ENCODE data around the gene QRSL1.
"Not testable (repeated sequence)": the region's sequence is repeated elsewhere in the genome, so short reads cannot be mapped to it uniquely, and the experiment has no call there.

The QRSL1 gene

DNA sequence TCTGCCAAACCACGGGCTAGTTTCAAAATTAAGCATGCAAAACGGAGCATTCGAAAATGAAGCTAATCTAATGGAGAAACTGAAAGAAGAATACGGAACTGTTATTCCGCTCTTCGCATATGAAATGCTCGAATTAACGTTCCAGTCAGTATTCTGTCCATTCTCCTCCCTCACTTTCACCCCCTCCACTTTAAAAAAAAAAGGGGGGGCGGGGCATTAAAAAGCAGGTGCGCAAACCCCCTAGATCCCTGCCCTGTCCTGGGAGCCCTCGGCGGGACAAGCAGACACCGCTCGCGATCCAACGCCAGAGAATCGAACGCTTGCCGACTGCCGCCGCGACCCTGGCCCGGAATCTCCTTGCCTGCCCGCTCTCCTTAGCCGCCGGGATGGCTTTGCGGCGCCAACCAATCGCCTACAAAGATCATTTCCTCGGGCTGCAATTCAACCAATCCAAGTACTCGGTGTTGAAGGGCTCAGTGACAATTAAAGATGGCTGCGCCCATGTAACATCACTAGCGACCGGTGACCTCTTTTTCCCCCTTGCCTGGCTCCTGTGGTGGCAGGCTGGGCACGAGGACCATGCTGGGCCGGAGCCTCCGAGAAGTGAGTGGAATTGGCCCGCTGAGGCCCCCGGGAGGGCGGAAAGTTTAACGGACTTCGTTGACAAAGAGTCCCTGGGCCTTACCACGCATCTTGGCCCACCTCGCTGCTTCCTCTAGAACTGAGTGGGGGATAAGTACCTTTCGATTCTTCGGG lies at the start of gene QRSL1, which contains the start of gene RTN4IP1:
QRSL1 (plus strand) TSS at position 476 of the 756 bp plus-strand sequence; CDS start at position 580, 104 bp downstream.
RTN4IP1 (minus strand) TSS at position 396 of the 756 bp plus-strand sequence. CDS start 477 bp downstream, outside the sequence.
- peak; percentile 97 for DNase-seq

- no peak for DNase-seq
Observed at GRCh38 chr6:106581468-106581867, 47.9 kb upstream of the QRSL1 start.

- DNase-seq, result no peak
Observed at GRCh38 chr6:106586815-106587415, 42.5 kb upstream of the QRSL1 start.

DNA sequence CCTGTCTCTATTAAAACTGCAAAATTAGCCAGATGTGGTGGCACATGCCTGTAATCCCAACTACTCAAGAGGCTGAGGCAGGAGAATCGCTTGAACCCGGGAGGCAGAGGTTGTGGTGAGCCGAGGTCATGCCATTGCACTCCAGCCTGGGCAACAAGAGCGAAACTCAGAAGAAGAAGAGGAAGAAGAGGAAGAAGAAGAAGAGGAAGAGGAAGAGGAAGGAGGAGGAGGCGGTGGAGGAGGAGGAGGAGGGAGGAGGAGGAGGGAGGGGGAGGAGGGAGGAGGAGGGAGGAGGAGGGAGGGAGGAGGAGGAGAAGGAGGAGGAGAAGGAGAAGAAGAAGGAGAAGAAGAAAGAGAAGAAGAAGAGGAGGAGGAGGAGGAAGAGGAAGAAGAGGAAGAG lies 40.4 kb upstream of the QRSL1 start:
- not testable (repeated sequence) for DNase-seq

- peak; percentile 59 for DNase-seq
Observed at GRCh38 chr6:106591111-106591825, 38.1 kb upstream of the QRSL1 start.

DNA sequence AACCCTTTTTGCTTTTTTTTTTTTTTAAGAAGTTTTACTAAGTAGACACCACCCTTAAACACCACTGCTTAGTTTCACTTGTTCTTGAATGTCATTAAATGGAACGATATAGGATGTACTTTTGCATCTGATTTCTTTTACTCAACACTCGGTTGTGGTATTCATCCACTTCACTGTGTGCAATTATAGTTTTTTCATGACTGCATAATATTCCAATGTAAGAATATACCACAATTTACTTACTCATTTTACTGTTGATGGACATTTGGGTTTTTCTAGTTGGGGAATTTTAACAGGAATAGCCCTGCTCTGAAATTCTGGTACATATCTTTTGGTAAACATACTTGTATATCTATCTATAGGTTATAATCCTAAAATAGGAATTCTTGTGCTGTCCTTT lies 29.9 kb upstream of the QRSL1 start:
- DNase-seq, result no peak

DNA sequence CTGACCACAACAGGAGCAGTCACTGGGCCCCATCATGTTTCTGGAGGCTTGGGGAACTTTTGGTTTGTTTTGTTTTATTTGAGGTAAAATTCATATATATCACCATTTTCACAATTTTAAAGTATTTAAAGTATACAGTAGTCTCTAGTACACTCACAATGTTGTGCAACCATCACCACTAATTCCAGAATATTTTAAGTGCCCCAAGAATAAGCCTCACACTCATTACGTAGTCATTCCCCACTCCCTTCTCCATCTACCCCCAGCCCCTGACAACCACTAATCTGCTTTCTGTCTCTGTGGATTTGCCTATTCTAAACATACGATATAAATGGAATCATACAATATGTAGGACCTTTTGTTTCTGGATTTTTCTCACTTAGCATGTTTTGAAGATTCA lies 29.0 kb upstream of the QRSL1 start:
- no peak for DNase-seq

DNA sequence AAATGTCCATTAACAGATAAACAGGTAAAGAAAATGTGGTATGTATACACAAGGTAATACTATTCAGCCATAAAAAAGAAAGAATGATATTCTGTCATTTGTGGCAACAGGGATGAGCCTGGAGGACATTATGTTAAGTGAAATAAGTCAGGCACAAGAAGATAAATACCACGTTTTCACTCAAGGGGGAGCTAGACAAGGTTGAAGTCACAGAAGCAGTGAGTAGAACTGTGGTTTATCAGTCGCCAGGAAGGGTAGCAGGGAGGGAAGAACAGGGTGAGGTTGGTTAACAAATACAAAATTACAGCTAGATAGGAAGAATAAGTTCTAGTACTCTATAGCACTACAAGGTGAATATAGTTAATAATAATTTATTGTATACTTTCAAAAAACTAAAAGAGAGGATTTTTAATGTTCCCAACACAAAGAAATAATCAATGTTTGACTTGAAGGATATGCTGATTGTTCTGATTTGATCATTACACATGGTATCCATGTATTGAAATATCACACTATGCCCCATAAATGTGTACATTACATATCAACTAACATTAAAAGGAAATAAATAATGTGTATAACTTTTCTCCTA lies 21.2 kb upstream of the QRSL1 start:
- DNase-seq, result peak; percentile 87

- DNase-seq, result peak; percentile 57
Observed at GRCh38 chr6:106609699-106610098, 19.7 kb upstream of the QRSL1 start.

- no peak for DNase-seq
Observed at GRCh38 chr6:106611030-106611429, 18.3 kb upstream of the QRSL1 start.

GRCh38 chr6:106612671-106613416 lies 16.5 kb upstream of the QRSL1 start:
- DNase-seq, result no peak

- no peak for DNase-seq
Observed at GRCh38 chr6:106613590-106613989, 15.8 kb upstream of the QRSL1 start.

GRCh38 chr6:106614166-106614565 lies 15.2 kb upstream of the QRSL1 start:
- DNase-seq, result no peak

DNA sequence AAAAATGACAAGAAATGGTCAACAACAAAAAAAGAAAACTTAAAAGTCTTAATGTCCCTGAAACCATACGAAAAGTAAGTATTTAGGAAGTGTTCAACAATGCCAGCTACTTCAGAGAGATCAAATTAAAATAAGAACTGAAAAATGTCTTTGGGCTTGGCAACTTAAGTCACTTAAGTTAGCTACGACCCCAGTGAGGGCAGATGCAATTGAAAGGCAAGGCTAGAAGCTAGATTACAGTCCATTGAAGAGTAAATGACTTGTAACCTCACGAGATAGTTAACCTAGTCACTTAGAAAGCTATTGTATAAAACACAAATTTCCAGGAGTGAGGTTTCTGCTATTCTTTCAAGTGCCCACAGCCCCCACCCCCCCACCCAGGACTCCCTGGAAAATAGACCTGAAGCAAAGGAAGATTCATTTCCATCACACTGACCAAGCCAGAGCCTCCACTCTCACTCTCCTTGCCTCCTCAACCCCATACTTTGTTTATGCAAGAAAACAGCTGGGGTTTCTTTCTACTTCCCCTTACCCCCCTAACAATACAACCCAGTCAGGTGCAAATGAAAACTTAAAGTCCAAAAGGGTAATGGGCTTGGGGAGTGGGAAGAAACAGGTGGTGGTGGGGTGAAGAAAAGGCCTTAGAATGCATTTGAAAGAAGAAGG lies 14.7 kb upstream of the QRSL1 start:
- DNase-seq, result no peak

DNA sequence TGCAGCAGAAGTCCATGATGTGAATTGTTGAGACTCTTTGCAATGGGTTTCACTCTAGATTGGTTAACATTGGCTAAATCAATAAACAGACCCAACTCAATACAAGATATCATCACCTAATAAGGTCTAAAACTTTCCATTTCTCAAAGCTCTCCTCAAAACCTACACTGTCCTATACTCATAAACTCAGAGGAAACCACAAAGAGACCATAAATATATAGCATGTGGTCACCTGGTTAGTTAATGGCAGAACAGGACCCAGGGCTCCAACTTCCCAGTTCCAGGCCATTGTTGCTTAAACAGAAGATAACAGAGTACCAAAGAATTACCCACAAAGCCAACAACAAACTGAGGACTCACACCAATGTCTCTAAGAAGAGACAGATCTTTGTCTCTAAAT lies 12.1 kb upstream of the QRSL1 start:
- DNase-seq, result no peak

- DNase-seq, result no peak
Observed at GRCh38 chr6:106617857-106618256, 11.5 kb upstream of the QRSL1 start.

DNA sequence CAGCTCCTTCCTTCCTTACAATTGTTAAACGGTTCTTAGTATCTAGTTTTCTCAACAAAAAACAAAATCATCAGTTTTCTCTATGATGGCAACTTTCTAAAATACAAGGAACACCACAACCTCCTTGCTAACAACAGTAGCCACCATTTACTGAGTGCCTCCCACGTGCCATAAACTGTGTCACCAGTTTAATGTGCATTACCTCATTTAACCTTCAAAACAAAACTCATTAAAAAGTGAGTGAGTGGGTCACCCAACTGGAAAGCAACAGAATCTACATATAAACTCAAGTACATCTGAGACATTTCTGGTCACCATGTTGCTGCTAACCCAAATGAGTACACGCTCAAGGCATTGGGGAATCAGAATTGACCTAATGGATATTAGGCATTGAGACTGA lies 11.1 kb upstream of the QRSL1 start:
- no peak for DNase-seq

GRCh38 chr6:106619223-106619622 lies 10.2 kb upstream of the QRSL1 start:
- DNase-seq, result no peak

GRCh38 chr6:106620931-106621672 lies 8.3 kb upstream of the QRSL1 start:
- DNase-seq, result no peak

- no peak for DNase-seq
Observed at GRCh38 chr6:106622412-106622811, 7.0 kb upstream of the QRSL1 start.

DNA sequence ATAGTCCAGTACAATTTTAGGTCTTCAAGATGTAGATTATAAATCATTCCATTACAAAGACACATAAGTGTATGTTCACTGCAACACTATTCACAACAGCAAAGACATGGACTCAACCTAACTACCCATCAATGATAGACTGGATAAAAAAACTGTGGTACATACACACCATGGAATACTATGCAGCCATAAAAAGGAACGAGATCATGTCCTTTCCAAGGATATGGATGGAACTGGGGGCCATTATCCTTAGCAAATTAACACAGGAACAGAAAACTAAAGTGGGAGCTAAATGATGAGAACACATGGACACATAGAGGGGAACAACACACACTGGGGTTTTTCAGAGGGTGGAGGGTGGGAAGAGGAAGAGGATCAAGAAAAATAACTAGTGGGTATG lies 6.3 kb upstream of the QRSL1 start:
- DNase-seq, result no peak
